Hematopoietic multipotent progenitor cell treated with erythropoietin and hydrocortisone succinate and interleukin-3 and kit ligand, for 4 days (in vitro differentiated cells): ENCODE measurements around the gene PLS3.

ENCODE experiments used
- DNase-seq: peaks from one replicate; pipeline ENCODE4 v3.0.0-alpha.2; 2015

PLS3 gene

GRCh38 chrX:115571712-115572111 is 10.7 kb downstream of the PLS3 start:
- DNase-seq: no peak

- DNase-seq: no peak
Observed at GRCh38 chrX:115573185-115573584, 12.2 kb downstream of the PLS3 start.

GRCh38 chrX:115576676-115577075 is 15.7 kb downstream of the PLS3 start:
- DNase-seq: no peak

GRCh38 chrX:115579327-115579726 is 18.4 kb downstream of the PLS3 start:
- no peak for DNase-seq

- DNase-seq: no peak
Observed at GRCh38 chrX:115579786-115580294, 18.9 kb downstream of the PLS3 start.

- DNase-seq: no peak
Observed at GRCh38 chrX:115581759-115582615, 21.0 kb downstream of the PLS3 start.

GRCh38 chrX:115582616-115583495 is 21.9 kb downstream of the PLS3 start:
- DNase-seq: no peak

- no peak for DNase-seq
Observed at GRCh38 chrX:115583496-115584004, 22.6 kb downstream of the PLS3 start.

- no peak for DNase-seq
Observed at GRCh38 chrX:115584696-115585095, 23.7 kb downstream of the PLS3 start.

- DNase-seq: no peak
Observed at GRCh38 chrX:115588179-115588578, 27.2 kb downstream of the PLS3 start.

- DNase-seq: no peak
Observed at GRCh38 chrX:115589419-115589818, 28.4 kb downstream of the PLS3 start.

GRCh38 chrX:115591420-115591819 is 30.4 kb downstream of the PLS3 start:
- no peak for DNase-seq

GRCh38 chrX:115591856-115592842 is 31.2 kb downstream of the PLS3 start:
- no peak for DNase-seq

GRCh38 chrX:115592997-115593734 is 32.2 kb downstream of the PLS3 start:
- no peak for DNase-seq

GRCh38 chrX:115595049-115595448 is 34.1 kb downstream of the PLS3 start:
- DNase-seq: no peak

- no peak for DNase-seq
Observed at GRCh38 chrX:115598556-115598955, 37.6 kb downstream of the PLS3 start.

- DNase-seq: no peak
Observed at GRCh38 chrX:115602308-115602707, 41.3 kb downstream of the PLS3 start.

GRCh38 chrX:115602729-115603389 is 41.9 kb downstream of the PLS3 start:
- DNase-seq: no peak

GRCh38 chrX:115603534-115604074 is 42.6 kb downstream of the PLS3 start:
- no peak for DNase-seq

GRCh38 chrX:115606861-115607260 is 45.9 kb downstream of the PLS3 start:
- DNase-seq: no peak

GRCh38 chrX:115609621-115610020 is 48.6 kb downstream of the PLS3 start:
- no peak for DNase-seq
